ENCODE measurements around the gene ZDHHC9.

DNA sequence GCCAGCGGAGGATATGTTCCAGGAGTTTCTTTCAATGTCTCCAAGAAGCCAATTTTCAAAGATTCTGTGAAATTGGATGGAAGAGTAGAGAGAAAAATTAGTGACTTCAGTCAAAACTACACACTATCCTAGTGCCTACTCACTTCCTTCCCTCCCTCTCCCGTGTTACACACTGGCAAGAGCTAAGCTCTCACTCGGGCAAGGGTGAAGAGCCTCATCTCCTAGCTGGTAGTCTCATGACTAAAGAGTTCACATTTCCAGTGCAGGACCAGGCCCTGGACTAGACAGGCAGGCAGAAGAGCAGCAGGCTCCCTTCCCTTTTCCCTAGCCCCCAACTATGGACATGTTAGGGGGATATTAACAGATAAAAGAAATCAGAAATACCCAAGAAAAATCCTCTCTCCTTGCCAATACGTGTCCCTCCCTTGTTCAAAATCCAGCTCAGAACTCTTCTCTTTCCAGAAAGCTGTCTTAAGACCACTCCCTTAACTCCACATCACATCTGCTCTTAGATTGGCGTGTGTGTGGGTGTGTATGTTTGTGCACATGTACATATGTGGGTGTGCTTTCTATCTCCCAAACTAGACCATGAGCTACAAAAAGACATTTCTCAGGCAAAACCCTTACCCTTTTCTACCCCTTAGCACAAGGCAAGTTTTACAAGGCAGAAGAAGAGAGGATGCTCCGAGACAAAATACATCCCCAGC lies 29.9 kb downstream of the ZDHHC9 start:
- no peak for TF ChIP-seq EZH2 (IDR thresholded peaks at IDR 0.05; ENCODE audit: borderline replicate concordance, low read depth, low read length, poor library complexity, severe bottlenecking)
- TF ChIP-seq, protein P1, sequence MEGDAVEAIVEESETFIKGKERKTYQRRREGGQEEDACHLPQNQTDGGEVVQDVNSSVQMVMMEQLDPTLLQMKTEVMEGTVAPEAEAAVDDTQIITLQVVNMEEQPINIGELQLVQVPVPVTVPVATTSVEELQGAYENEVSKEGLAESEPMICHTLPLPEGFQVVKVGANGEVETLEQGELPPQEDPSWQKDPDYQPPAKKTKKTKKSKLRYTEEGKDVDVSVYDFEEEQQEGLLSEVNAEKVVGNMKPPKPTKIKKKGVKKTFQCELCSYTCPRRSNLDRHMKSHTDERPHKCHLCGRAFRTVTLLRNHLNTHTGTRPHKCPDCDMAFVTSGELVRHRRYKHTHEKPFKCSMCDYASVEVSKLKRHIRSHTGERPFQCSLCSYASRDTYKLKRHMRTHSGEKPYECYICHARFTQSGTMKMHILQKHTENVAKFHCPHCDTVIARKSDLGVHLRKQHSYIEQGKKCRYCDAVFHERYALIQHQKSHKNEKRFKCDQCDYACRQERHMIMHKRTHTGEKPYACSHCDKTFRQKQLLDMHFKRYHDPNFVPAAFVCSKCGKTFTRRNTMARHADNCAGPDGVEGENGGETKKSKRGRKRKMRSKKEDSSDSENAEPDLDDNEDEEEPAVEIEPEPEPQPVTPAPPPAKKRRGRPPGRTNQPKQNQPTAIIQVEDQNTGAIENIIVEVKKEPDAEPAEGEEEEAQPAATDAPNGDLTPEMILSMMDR (conservative IDR thresholded peaks at IDR 0.05; ENCODE audit: low read depth, low read length): no peak
